OCI-LY7 (cell line): ENCODE measurements around the gene FUCA1. TPM values are rescaled to one million over a fixed set of nuclear protein-coding genes. Genes with fewer than 3 reads are reported as not detected.

ENCODE experiments used
- Bru-seq: library from RNA; stranded (reverse); fragments of 400-500 nt; gene quantifications from one replicate; lab custom pipeline; 2021; lab: Mats Ljungman, UMichigan
- BruChase-seq, 2 experiments: library from RNA; stranded (reverse); fragments of 400-500 nt; gene quantifications; one replicate each; lab custom pipeline; 2021; lab: Mats Ljungman, UMichigan
- BruUV-seq: library from RNA; stranded (reverse); fragments of 400-500 nt; replicated peaks from 2 replicates; lab custom pipeline; 2021; lab: Mats Ljungman, UMichigan
- CTCF ChIA-PET: fragments of 300-600 bp; sonication (Branson Sonifier 250); formaldehyde crosslinking; loops from one replicate; lab custom pipeline; 2022; ENCODE audit warnings: antibody characterized with exemption; ENCODE audit not compliant: unreplicated experiment; lab: Charles Lee
- POLR2A ChIA-PET: fragments of 300-600 bp; sonication (Branson Sonifier 250); formaldehyde crosslinking; loops from one replicate; lab custom pipeline; 2022; ENCODE audit warnings: antibody characterized with exemption; lab: Charles Lee
- DNase-seq: peaks from one replicate; pipeline ENCODE4 v3.0.0-alpha.2; 2015; ENCODE audit warnings: low spot score
- H2AFZ ChIP-seq: fragments of 200-600 bp; sonication (generic), shearing (Covaris generic); 2 replicates; pipeline ENCODE4 v1.6.1; 2014; ENCODE audit warnings: mild to moderate bottlenecking, antibody characterized with exemption, low read length, moderate library complexity
- H3K27ac ChIP-seq: fragments of 200-600 bp; sonication (generic); 2 replicates; pipeline ENCODE4 v1.5.1; 2014; ENCODE audit warnings: mixed run types, low read depth, mild to moderate bottlenecking, moderate library complexity, low read length, inconsistent platforms; ENCODE audit not compliant: poor library complexity, severe bottlenecking
- H3K36me3 ChIP-seq: fragments of 200-600 bp; sonication (generic); 2 replicates; pipeline ENCODE4 v1.6.1; 2014; ENCODE audit warnings: mild to moderate bottlenecking, antibody characterized with exemption, low read length, moderate library complexity, mixed read lengths; ENCODE audit not compliant: insufficient read depth
- H3K4me1 ChIP-seq: fragments of 200-600 bp; sonication (generic); 2 replicates; pipeline ENCODE4 v1.5.1; 2014; ENCODE audit warnings: mild to moderate bottlenecking, low read length; ENCODE audit not compliant: insufficient read depth, poor library complexity, severe bottlenecking
- H3K4me2 ChIP-seq: fragments of 200-600 bp; sonication (generic); 2 replicates; pipeline ENCODE4 v1.6.1; 2014; ENCODE audit warnings: mild to moderate bottlenecking, low read length
- H3K4me3 ChIP-seq: fragments of 200-600 bp; sonication (generic); 2 replicates; pipeline ENCODE4 v1.5.1; 2014; ENCODE audit warnings: mild to moderate bottlenecking, low read depth, low read length; ENCODE audit not compliant: poor library complexity, severe bottlenecking
- H3K79me2 ChIP-seq: fragments of 200-600 bp; sonication (generic); 2 replicates; pipeline ENCODE4 v1.6.1; 2016; ENCODE audit warnings: low read depth, mild to moderate bottlenecking, low read length, moderate library complexity, mixed read lengths; ENCODE audit not compliant: insufficient read depth
- H3K9me2 ChIP-seq: fragments of 200-600 bp; sonication (generic); 2 replicates; pipeline ENCODE4 v1.6.1; 2016; ENCODE audit warnings: mild to moderate bottlenecking, low read length, mixed read lengths; ENCODE audit not compliant: insufficient read depth
- H3K9me3 ChIP-seq: fragments of 200-600 bp; sonication (generic); 2 replicates; pipeline ENCODE4 v1.6.1; 2014; ENCODE audit warnings: mild to moderate bottlenecking, mixed run types, low read length, mixed read lengths
- H4K20me1 ChIP-seq: fragments of 200-600 bp; sonication (generic); 2 replicates; pipeline ENCODE4 v1.6.1; 2014; ENCODE audit warnings: mild to moderate bottlenecking, antibody characterized with exemption, low read length, moderate library complexity, mixed read lengths; ENCODE audit not compliant: insufficient read depth
- CTCF ChIP-seq: fragments of 200-600 bp; sonication (generic); conservative IDR thresholded peaks from 2 replicates; pipeline ENCODE4 v1.5.1; 2014; ENCODE audit warnings: mild to moderate bottlenecking, antibody characterized with exemption, low read length, moderate library complexity, mixed read lengths
- EZH2phosphoT487 ChIP-seq: fragments of 200-600 bp; sonication (generic); IDR thresholded peaks from 2 replicates; pipeline ENCODE4 v1.6.1; 2018; ENCODE audit warnings: low read depth, borderline replicate concordance, mild to moderate bottlenecking, mixed run types, antibody characterized with exemption, low read length, moderate library complexity, mixed read lengths
- intact Hi-C: fragments of 100-400 bp; cut with micrococcal nuclease; formaldehyde crosslinking; loops from one replicate; pipeline ENCODE4 v1.10.0; 2022; ENCODE audit not compliant: unreplicated experiment
- long read RNA-seq: library from polyadenylated mRNA; stranded (forward); transcript quantifications from one replicate; pipeline ENCODE4 v2.0.0, GENCODE V29; 2022
- total RNA-seq, 2 experiments: library from RNA; depleted of rRNA in 1 of 2; stranded (reverse); fragments of >200 nt in 1 of 2; shearing (Covaris generic) in 1 of 2; gene quantifications; 2 replicates each; pipeline ENCODE4 v1.2.3, GENCODE V29; 2014 to 2022

The FUCA1 gene
- 9.1 and 9.3 TPM in 2 replicates for total RNA-seq (2014; rRNA removed; shearing (Covaris generic))
- total RNA-seq (2022), result 9.3 and 9.9 TPM in 2 replicates
- percentile 45 among the genes with signal in this experiment for Bru-seq, nascent RNA
- percentile 46 among the genes with signal in this experiment for BruChase-seq, experiment 1, labeled RNA remaining after a 6-hour chase
- percentile 47 among the genes with signal in this experiment for BruChase-seq, experiment 2, labeled RNA remaining after a 2-hour chase
- long read RNA-seq, transcript FUCA1-201 (8 exons, 2,047 nt), result major isoform, 24 of 37 reads
- long read RNA-seq, partial matches to known transcripts, result 0 of 37 reads
- long read RNA-seq, other reads (novel, unspliced or antisense), result 13 of 37 reads

- CTCF ChIA-PET, result no interaction called here
- peaks cover 25% of the 10 kb centered on the region for H3K4me1 ChIP-seq
- TF ChIP-seq EZH2phosphoT487, result no peak
- peak; percentile 82 for TF ChIP-seq CTCF
- no peaks in the 10 kb centered on the region for H3K9me3 ChIP-seq
- intact Hi-C loops, result loop anchor here (1.0 to 5.0 kb wide), 4 partner anchors 41 to 89 kb away; partner anchors contain the start of gene PNRC2
- peak within 1 kb of the TSS; percentile 21 for H3K27ac ChIP-seq
- H3K9me2 ChIP-seq, result no peaks in the 10 kb centered on the region
- no peaks in the 10 kb centered on the region for H3K79me2 ChIP-seq
- H3K36me3 ChIP-seq, result peaks cover 35% of the 10 kb centered on the region
- peak within 1 kb of the TSS; percentile 53; the same call in 1 of the 2 replicates for H2AFZ ChIP-seq
- BruUV-seq, result no TSS peak
- no peaks in the 10 kb centered on the region for H4K20me1 ChIP-seq
- H3K4me3 ChIP-seq, result peak within 1 kb of the TSS; percentile 74
- POLR2A ChIA-PET, result no interaction called here
- H3K4me2 ChIP-seq, result peak within 1 kb of the TSS; percentile 87
- DNase-seq, result peak; percentile 97
Measured at GRCh38 chr1:23867895-23868556, at the start of gene FUCA1. Gene FUCA1, minus strand, starts transcription at chr1:23868290. Its CDS starts 4 bp downstream, at chr1:23868286.

GRCh38 chr1:23916209-23917131, 48.4 kb upstream of the FUCA1 start:
- no TSS peak for BruUV-seq
- CTCF ChIA-PET, result interaction anchor here (0.6 to 2.5 kb wide), 13 partner anchors 12 to 149 kb away, joined by 3 to 17 read pairs (median 3); partner anchors contain the start of gene PITHD1
- Histone ChIP-seq H3K4me2 (peak overlapping the region; percentile 71), H3K9me3 (no peaks in the 10 kb centered on the region), H3K4me1 (peaks cover 76% of the 10 kb centered on the region), H3K79me2 (peaks cover 17% of the 10 kb centered on the region; the same call in 1 of the 2 replicates), H3K4me3 (peak overlapping the region; percentile 29), H2AFZ (peak overlapping the region; percentile 85), H3K9me2 (no peaks in the 10 kb centered on the region), H4K20me1 (no peaks in the 10 kb centered on the region), H3K36me3 (no peaks in the 10 kb centered on the region), H3K27ac (peak overlapping the region; percentile 71)
- TF ChIP-seq CTCF (peak; percentile 97), EZH2phosphoT487 (no peak)
- POLR2A ChIA-PET, result interaction anchor here (0.8 to 2.2 kb wide), 8 partner anchors 13 to 107 kb away, joined by 3 to 10 read pairs (median 4); no protein-coding TSS in a partner anchor
- DNase-seq, result peak; percentile 93
- intact Hi-C loops, result loop anchor here (1.0 to 2.0 kb wide), 3 partner anchors 42 to 144 kb away; partner anchors contain the start of gene PNRC2
